Neural cell (in vitro differentiated cells): Measurements from ENCODE around the gene DENND1A.

Experiments
- EZH2 ChIP-seq: fragments of 200-600, 300-800 bp; shearing (Covaris generic), sonication (generic); IDR thresholded peaks from 2 replicates; pipeline ENCODE4 v1.6.1; 2014; ENCODE audit warnings: antibody characterized with exemption, low read length, borderline replicate concordance, mild to moderate bottlenecking; ENCODE audit not compliant: insufficient read depth, poor library complexity, severe bottlenecking
- TF ChIP-seq, protein P1 (sequence below): fragments of 450-650 bp; IDR thresholded peaks from 2 replicates; pipeline ENCODE4 v1.5.1; 2014; ENCODE audit warnings: antibody characterized with exemption, mild to moderate bottlenecking, moderate library complexity; ENCODE audit not compliant: poor library complexity, severe bottlenecking

DNA sequence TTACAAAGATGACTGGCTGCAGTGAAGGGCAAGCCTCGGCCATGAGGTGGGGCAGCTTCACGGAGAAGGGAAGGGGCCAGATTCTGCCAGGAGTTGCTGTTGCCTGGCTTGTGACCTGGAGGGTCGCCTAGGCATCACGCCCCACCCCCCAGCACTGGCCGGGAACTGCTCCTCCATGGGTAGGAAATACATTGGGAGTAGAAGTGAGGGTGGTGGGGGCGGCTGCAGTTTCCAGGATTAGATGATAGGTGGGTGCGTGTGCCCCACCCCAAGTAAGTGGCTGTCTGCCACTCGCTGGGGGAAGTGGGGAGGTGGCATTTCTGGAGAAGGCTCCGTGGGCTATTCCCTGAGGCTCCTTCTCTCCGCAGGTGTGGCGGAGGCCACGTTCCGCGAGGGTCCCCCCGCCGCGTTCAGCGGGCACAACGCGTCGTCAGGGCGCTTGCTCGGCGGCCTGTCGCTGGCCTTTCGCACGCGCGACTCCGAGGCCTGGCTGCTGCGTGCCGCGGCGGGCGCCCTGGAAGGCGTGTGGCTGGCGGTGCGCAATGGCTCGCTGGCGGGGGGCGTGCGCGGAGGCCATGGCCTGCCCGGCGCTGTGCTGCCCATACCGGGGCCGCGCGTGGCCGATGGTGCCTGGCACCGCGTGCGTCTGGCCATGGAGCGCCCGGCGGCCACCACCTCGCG is 557.0 kb downstream of the DENND1A start:
- no peak for TF ChIP-seq EZH2
- TF ChIP-seq, protein P1, sequence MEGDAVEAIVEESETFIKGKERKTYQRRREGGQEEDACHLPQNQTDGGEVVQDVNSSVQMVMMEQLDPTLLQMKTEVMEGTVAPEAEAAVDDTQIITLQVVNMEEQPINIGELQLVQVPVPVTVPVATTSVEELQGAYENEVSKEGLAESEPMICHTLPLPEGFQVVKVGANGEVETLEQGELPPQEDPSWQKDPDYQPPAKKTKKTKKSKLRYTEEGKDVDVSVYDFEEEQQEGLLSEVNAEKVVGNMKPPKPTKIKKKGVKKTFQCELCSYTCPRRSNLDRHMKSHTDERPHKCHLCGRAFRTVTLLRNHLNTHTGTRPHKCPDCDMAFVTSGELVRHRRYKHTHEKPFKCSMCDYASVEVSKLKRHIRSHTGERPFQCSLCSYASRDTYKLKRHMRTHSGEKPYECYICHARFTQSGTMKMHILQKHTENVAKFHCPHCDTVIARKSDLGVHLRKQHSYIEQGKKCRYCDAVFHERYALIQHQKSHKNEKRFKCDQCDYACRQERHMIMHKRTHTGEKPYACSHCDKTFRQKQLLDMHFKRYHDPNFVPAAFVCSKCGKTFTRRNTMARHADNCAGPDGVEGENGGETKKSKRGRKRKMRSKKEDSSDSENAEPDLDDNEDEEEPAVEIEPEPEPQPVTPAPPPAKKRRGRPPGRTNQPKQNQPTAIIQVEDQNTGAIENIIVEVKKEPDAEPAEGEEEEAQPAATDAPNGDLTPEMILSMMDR = no peak
